Measurements from ENCODE around the gene PRKCA.

DNA sequence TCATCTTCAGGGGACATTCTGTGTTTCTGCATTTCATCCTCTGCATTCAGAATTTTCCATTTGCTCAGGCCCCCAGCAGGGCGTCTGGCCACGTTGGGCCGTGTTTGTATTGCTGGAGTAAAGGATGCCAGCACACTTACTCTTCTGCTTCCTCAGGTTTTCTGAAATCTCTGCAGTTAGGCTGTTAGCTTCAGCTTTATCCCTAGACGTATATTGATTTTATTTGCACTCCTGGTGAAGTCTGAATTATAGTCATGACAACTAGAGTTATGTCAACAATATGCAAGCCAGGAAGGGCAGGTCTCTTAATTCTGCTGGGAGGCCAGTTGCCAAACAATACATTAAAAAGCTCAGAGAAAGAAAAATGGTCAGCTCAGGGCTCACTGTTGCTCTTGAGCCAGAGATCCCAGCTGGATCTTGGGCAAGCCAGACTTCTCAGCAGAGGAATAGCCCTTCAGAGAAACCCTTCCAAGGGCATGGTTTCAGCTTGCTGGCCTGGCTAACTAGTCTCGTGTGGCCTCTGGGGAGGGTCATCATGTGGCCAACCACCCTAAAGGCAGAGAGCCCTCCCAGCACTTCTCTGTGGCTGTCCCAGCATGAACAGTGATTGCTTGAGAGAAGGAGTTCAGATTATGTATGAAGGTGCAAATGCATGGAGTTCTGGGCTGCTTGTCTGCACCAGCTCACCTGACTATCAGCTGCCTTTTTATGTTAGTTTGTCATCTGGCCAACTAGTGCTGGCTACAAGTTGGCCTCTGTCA is 422.3 kb downstream of the PRKCA start:
- TF ChIP-seq EZH2 (IDR thresholded peaks at IDR 0.05) (no peak), POLR2AphosphoS5 (IDR thresholded peaks at IDR 0.05; ENCODE audit: borderline replicate concordance, low read depth, low read length) (no peak)

Measured in SK-N-MC (cell line).